ENCODE data around the gene RAB17.

The RAB17 gene

DNA sequence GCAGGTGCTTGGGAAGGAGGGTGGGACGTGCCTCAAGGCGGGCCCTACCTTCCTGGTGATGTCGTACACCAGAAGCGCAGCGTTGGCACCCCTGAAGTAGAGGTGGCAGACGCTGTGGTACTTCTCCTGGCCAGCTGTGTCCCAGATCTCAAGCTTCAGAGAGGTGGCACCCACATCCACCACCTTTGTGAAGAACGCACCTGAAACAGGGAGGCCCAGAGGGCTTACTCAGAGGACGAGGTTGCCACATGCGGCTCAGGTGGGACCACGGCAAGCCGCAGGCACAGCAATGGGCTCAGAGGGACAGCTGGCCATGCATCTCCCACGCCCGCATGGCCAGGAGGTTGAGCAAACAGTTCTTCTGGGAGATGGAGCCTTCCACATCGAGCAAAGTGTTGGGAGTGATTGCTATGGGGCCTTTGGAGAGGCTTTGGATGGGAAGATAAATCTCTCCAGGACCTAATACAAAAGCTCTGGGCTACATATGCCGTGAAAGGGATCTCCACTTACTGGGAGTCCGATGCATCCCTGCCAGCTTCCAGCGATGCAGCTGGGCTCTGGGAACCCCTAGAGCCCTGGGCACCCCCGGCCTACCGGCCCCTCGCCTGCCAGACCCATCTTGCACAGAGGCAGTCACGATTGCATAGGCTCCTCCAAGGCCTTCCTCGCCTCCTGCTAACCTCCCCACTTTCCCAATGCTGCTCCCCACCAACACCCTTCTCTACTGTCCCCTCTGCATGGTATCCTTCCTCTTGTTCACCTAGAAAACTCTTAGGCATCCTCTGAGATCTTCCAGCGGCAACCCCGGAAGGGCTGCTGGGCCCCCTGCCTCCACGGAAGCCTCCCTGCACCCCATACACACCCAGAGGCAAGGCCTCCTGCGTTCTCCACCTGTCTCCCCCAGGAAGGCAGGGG lies 12.3 kb downstream of the RAB17 start:
- DNase-seq (ENCODE audit: low read depth in 2 of 2), result no peak

DNA sequence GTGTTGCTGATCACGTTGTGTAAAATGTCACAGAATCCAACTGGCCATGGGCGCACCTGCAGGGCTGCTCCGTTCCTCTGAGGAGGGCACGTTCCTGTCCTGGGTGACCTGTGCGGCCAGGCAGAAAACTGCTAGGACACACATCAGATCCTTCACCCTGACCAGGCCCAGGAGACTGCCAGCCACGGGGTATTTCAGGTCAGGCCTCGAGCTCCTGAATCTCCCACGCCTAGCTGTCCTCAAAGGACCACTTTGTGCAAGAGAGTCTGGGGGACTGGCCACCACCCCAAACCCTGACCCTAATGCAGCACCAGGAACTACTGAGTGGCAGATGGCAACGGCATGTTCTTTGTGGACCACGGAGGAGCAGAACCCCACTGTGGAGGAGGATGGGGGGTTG lies 13.1 kb downstream of the RAB17 start:
- no peak for DNase-seq (ENCODE audit: low read depth in 2 of 2)

DNA sequence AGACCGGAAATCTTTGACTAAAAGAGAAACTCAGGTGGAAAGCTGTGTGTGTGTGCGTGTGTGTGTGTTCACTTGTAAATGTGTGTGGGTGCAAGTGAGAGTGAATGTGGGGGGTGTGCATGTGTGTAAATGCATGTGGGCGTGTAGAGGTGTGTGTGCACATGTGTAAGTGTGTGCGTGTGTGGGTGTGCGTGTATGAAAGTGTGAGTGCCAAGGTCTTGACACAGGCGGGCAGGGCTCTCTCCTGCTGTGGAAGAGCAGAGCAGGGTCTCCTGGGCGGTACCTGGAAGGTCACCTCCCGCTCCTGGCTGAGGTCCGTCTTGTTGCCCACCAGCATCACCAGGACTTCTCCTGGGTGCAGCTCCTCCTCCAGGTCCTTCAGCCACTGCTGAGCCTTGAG lies 13.6 kb downstream of the RAB17 start:
- no peak for DNase-seq (ENCODE audit: low read depth in 2 of 2)

DNA sequence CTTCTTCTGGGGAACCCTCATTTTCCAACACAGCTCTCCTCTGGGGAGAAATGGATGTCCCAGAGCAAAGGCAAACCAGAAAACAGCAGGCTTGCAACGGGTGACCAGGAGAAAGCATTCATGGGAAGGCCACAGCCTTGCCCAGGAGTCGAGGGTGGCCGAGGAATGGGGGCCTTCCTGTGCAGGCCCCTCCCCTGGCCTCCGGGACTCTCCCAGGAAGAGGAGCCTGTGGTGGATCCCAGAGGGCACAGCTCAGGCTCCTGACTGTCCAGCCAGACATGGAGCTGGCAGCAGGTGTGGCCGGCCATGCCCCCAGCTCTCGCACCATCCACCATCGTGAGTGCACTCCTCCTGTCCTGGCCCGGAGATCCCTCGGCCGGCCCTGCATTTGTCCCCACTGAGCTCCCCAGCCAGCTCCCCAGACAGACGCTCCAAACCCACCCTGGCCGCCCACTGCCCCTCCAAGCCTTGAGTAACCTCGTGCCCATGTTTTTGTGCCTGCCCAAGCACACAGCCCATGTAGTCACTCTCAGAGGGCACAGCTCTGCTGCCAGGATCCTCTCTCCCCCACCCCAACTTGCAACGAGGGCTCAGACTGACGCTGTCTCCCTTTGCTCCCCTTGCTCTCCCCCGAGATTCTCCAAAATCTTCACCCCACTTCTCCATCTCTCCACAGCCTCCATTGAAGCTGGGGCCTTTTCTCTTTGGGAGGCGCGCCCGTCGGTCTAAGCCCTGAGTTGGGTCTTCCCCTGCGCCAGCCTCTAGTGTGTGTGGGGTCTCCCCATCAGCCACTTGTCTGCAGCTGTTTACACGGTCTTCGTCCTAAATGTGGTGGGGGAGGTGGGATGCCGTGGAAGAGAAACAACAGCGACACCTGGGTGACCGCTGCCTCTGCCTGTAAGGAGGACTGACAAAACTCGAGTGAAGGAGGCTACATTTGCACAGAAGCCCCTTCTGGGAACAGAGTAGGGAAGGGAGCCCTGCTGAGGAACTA lies 14.4 kb downstream of the RAB17 start:
- no peak for DNase-seq (ENCODE audit: low read depth in 2 of 2)

DNA sequence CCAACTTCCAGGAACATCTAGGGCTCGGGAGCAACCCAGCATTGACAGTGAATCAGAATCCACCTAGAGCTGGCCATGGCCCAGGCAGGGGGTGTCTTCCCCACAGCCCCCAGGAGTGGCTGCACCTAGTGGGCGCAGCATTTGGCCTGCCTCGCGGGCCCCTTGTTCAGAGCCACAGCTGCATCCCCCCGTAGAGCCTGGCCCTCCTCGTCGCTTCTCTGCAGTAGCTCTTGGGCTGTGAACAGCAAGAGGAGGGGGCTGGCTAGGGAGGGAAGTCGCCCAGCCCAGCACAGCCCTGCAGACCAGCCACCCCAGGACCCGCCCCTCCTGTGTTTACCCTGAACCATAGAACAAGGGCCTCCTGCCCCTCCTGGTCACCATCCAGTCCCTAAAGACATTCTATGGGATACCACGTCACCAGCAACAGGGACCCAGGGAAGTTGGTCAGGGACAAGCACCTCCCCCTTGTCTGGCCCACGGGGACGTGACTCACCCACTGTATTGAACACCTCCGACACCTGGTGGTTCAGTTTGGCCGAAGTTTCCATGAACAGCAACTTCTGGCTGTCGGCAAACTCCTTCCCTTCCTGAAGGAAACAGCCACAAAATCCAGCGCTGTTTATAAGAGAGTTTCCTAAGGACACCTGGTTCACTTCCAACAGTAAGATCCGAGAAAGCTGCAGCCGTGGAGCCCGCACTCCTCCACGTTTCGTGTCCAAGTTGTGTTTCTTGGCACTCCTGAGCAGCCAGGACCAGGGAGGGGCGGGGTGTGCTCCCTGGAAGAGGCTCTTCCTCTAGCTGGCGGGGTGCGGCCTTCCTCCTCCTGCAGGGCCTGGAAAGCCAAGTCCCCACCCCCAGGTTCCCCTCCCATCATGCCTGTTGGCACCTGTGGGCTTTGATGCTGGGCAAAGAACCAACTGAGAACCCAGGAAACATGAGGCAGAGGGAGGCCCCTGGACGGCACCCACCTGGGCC lies 15.4 kb downstream of the RAB17 start:
- DNase-seq (ENCODE audit: low read depth in 2 of 2), result no peak

DNA sequence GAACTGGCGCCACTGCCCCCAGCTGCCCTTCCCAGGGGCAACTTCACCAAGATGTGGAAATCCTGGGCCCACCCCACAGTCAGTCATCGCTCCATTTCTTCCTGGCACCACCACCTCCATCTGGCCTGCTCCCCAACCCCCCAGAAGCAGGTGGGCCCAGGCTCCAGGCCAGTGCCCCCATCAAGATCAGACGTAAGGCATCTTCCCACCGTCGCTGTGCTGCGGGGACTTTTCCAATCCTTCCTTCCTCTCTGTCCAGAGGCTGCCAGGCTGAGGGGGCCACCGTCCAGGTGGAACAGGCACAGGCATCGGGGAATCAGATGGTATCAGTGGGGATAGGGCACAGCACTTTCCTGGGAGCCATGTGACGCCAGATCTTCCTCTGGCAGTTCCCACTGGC lies 16.1 kb downstream of the RAB17 start:
- DNase-seq (ENCODE audit: low read depth in 2 of 2), result no peak

DNA sequence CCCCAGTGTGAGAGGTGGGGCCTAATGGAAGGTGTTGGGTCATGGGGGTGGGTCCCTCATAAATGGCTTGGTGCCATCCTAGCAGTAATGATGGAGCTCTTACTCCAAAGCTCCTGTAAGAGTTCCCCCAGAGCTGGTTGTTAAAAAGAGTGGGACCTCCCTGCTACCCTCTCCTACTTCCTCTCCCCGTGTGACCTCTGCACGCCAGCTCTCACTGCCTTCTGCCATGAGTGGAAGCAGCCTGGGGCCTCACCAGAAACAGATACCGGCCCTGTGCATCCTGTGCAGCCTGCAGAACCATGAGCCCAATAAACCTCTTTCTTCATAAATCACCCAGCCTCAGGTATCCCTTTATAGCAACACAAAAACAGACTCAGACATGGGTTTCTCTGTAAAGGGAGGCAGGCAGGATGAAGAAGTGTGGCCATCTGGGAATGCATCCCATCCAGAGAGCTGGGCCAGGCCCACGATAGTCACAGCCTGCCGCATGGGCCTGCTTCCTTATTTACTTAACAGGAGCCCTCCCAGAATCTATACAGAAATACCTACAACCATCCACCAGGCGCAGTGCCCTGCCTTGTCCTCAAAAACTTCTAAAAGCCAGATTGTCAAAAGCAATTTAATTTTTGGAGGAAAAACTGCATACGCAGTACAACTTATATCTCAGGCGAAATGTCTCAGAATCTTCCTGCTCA lies 16.7 kb downstream of the RAB17 start:
- no peak for DNase-seq (ENCODE audit: low read depth in 2 of 2)

DNA sequence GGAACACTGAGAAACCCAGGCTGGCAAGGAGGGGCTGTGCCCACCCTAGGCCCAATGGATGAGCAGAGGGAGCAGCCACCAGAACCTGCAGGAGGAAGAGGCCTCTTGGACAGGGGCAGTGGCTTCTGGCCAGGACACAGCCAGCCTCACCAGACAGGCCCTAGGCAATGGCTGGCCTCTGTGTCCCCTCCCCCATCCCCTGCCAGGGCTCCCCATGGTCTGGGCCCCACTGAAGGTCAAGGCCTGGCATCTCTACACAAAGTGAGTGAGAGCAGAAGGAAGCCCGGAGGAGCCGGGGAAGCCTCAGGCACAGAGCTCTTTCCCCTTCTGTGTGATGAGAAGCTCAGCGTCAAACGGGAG lies 17.8 kb downstream of the RAB17 start:
- no peak for DNase-seq (ENCODE audit: low read depth in 2 of 2)

DNA sequence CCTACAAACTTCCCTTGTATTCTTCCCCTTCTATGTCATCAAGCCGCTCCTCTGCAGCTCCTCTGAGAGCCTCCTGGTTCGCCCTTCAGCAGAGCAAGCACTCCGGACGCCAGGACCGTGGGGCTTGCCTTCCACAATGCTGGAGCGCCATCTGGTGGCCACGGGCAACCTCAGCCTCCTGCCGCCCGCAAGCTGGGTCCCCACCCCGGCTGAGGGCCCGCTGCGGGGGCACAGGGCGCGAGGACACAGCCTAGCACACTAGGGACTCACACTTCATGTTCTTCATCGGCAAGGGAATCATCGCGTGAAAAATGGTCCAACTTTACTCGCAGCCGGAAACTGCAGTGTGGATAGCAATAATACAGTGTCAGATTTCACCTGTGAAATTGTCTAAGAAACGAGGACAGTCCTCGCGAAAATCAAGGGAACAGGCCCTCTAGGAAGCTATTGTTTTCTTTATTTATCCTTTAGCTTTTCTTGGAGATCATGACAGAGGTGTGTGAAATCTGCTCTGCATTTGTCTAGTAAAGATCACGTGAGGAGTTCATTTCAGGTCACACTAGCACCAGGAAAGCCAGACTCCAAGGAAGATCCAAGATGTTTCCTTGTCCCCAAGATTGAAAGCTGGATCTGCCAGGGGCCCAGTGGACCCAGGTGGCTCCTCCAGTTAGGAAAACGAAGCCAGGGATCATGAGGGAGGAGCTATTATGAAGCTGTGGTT lies 18.4 kb downstream of the RAB17 start:
- peak; percentile 74 to 77 for DNase-seq (ENCODE audit: low read depth in 2 of 2)

DNA sequence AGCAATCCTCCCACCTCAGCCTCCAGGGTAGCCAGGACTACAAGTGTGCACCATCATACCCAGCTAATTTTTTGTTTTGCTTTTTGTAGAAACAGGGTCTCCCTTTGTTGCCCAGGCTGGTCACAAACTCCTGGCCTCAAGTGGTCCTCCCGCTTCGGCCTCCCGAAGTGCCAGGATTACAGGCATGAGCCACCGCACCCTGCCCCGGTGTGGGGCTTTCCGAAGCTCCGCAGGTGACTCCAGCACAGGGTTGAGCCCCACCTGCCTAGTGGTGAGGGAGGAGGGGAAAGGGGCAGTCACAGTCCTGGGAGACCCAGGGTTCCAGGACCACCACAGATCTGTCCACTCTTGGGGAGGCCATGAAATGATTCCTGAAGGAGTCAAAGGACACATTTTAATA lies 19.0 kb downstream of the RAB17 start:
- no peak for DNase-seq (ENCODE audit: low read depth in 2 of 2)

DNA sequence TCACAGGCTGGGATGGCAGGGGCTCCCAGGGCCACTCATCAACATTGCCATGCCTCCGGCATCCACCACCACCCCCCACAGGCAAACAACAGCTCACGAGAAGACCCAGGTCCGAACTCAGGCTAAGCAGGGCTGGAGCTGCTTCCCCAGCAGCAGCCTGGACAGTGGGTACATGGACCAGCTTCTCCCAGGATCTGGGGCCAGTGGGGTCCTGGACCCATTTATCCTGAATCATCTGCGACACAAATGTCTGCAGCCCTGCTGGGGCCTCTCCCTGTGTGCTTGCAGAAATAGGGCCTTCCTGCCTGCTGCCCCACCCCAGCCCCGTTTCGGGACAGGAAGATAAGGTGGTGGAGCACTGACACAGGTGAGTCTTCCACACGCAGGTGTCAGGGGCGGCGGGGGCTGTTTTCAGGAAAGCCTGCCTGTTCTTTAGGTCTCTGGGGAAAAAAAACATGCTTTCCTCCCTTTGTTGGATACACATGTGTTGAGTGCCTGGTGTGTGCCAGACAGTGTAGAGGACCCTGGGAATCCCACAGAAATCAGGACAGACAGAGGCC lies 19.7 kb downstream of the RAB17 start:
- no peak for DNase-seq (ENCODE audit: low read depth in 2 of 2)

DNA sequence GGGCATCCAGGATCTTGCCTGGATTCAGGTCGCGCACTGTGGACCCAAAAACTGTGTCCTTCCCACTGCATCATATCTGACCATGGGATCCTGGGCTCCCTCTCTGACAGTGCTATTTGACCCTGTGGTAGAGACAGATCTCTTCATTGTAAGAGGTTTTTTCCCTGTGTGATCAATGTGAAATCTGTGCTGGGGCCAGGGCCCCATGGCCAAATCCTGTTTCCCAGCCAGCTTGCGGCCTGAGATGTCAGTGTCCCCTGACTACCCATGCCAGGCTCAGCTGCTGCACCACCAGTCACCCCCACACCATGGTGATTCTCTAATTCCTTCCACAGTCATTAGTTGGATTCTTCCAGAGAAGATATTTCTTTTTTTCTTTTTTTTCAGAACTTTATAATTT lies 20.6 kb downstream of the RAB17 start:
- DNase-seq (ENCODE audit: low read depth in 2 of 2), result no peak

DNA sequence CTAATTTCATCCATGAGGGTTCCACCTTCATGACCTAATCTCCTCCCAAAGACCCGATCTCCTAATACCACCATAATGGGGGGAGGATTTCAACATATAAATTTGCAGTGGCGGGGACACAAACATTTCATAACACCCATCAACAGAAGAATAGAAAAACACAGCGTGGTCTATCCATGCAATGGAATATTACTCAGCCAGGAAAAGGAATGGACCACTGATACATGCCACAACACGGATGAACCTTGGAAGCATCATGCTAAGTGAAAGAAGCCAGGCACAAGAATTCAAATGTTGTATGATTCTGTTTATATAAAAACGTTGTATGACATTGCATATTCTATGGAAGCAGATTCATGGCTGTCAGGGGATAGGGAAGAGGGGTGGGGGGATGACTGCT lies 21.5 kb downstream of the RAB17 start:
- DNase-seq (ENCODE audit: low read depth in 2 of 2), result no peak

DNA sequence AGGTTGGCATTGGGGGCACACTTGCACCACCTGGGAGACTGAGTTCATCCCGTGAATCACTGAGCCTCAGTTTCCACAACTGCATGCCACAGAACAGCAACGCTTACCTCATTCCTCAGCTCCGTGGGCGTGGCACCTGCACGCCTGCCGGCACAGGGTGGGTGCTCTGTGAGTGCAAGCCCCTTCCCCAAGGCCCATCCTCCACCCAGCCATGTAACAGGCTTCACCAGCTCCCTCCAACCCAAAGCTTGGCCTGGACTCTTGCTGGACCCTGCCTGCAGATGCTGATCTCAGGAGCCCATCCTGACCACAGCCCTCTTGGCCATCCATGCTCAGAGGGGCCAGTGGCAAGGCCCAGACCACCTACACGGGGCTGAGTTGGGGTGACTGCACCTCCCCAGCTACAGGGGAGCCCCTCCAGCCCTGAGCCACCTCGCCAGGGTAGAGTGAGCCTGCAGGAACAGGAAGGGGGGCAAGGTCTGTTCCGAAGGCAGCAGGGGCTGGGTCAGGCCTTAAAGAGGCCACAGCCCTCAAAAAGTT lies 22.3 kb downstream of the RAB17 start:
- DNase-seq (ENCODE audit: low read depth in 2 of 2), result no peak

DNA sequence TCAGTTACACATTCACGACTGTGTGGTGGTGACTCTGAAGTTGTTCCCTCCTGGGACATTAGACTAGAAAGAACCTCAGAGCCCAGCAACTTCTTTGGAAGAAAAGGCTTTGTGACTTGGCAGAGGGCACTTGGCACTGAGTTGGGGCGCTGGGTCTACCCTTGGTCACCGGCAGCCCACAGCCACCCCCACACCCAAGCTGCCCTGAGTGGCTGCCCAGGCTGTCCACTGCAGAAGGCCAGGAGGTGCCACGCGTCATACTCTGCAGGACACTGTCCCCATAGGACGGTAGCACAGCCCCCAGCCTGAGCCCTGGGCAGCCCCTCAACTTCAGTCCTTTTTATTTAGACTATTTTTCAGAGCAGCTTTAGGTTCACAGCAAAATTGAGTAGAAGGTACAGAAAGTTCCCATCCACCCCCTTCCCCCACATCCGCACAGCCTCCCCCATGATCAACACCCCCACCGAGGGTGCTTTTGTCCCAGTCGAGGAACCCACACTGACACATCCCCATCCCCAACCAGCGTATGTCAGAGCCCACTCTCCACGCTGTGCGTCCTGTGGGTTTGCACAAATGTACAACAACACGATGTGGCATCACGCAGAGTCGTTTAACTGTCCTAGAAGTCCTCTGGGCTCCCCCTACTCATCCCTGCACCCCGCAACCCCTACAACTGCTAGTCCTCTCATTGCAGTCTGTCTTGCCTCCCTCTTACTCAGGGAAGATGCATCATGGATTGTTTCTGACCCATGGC lies 23.1 kb downstream of the RAB17 start:
- no peak for DNase-seq (ENCODE audit: low read depth in 2 of 2)

DNA sequence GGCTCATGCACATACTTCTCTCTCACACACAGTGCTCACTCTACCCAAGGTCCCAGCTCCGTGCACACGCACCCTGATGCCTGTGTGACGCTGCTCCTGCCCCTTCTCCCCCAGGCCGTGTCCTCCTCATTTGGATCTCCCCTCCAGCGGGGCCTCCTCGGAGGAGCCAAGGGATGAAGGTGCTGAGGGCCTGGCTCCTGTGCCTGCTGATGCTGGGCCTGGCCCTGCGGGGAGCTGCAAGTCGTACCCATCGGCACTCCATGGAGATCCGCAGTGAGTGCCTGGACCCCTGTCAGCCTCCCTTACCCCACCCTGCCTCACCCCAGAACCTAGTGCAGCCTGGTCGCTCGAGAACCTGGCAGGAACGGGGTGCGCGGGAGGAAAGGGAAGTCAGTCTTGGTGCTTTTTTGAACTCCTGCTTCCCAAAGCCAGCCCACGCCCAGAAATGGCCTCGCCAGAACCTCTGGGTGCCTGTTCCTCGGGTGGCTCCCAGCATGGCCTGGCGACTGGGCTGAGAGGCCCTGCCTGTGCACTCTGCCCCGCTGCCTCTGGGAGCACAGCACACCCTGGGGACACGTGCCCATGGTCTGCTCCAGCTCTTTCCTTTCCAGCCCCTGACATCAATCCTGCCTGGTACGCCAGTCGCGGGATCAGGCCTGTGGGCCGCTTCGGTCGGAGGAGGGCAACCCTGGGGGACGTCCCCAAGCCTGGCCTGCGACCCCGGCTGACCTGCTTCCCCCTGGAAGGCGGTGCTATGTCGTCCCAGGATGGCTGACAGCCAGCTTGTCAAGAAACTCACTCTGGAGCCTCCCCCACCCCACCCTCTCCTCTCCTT lies 23.9 kb downstream of the RAB17 start, which contains the start of gene PRLH:
TSS of gene PRLH (plus strand) at position 174 of the 835 bp plus-strand sequence. CDS start at position 174, 0 bp downstream.
- no peak for DNase-seq (ENCODE audit: low read depth in 2 of 2)

DNA sequence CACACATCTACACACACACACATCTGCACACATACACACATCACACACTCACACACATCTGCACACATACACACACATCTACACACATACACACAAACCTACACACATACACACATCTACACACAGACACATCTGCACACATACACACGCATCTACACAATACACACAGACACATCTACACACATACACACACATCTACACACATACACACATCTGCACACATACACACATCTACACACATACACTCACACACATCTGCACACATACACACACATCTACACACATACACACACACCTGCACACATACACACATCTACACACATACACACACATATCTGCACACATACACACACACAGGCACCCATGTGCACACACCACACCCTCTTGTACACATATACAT lies 24.6 kb downstream of the RAB17 start:
- no peak for DNase-seq (ENCODE audit: low read depth in 2 of 2)

Data from stimulated activated CD8-positive, alpha-beta memory T cell treated with anti-CD3 and anti-CD28 coated beads, Interleukin-15, amount 100 ng/mL, for 48 hours (primary cell).